SK-N-SH (cell line): ENCODE data around the gene ZNF609. TPM values are rescaled to one million over a fixed set of nuclear protein-coding genes. Genes with fewer than 3 reads are reported as not detected.

Source experiments
- CTCF ChIA-PET: fragments of 300-600, 350-600 bp; formaldehyde crosslinking; extraction: SDS; loops from one replicate; lab custom pipeline; 2021; lab: Yijun Ruan, JAX
- POLR2A ChIA-PET: fragments of 350-600 bp; sonication (Branson Sonifier 250); formaldehyde crosslinking; extraction: SDS; loops from one replicate; lab custom pipeline; 2020; ENCODE audit warnings: antibody characterized with exemption, inconsistent platforms; lab: Yijun Ruan, JAX
- DNase-seq: peaks from one replicate; pipeline ENCODE4 v3.0.0; 2012
- H2AFZ ChIP-seq: fragments of 200-600 bp; sonication (generic); 2 replicates; pipeline ENCODE4 v1.8.1; 2016; ENCODE audit warnings: antibody characterized with exemption, mild to moderate bottlenecking, low read depth
- H3F3A ChIP-seq: fragments of 200-600 bp; sonication (generic); replicated peaks from 2 replicates; pipeline ENCODE3; 2016; ENCODE audit warnings: antibody characterized with exemption, mild to moderate bottlenecking; ENCODE audit not compliant: insufficient read depth
- H3K27ac ChIP-seq, 2 experiments: fragments of 200-500 bp in 1 of 2; fragments of 200-600 bp in 1 of 2; sonication (Bioruptor generic) in 1 of 2; sonication (generic), shearing (Covaris generic) in 1 of 2; 2 replicates each; pipeline versions ENCODE4 v1.5.1 to v1.6.1; 2014 to 2016; ENCODE audit warnings: low read depth in 2 of 2, inconsistent platforms in 1 of 2, low read length in 1 of 2, mild to moderate bottlenecking in 1 of 2, mixed read lengths in 1 of 2
- H3K27me3 ChIP-seq: fragments of 200-600 bp; sonication (generic), shearing (Covaris generic); 2 replicates; pipeline ENCODE4 v1.6.1; 2016; ENCODE audit warnings: mixed run types; ENCODE audit not compliant: insufficient read depth
- H3K36me3 ChIP-seq, 2 experiments: fragments of 200-500 bp in 1 of 2; fragments of 200-600 bp in 1 of 2; sonication (Bioruptor generic) in 1 of 2; sonication (generic) in 1 of 2; replicated peaks in 1 of 2; 2 replicates each; pipeline versions ENCODE3 to v1.5.1; 2014 to 2016; ENCODE audit warnings: low read length in 1 of 2, mild to moderate bottlenecking in 1 of 2; ENCODE audit not compliant: insufficient read depth in 2 of 2, control insufficient read depth in 1 of 2
- H3K4me1 ChIP-seq, 2 experiments: fragments of 200-500 bp in 1 of 2; fragments of 200-600 bp in 1 of 2; sonication (Bioruptor generic) in 1 of 2; sonication (generic), shearing (Covaris generic) in 1 of 2; 2 replicates each; pipeline versions ENCODE4 v1.5.1 to v1.6.1; 2014 to 2016; ENCODE audit warnings: low read depth in 1 of 2, low read length in 1 of 2, mixed run types in 1 of 2; ENCODE audit not compliant: insufficient read depth in 2 of 2, control insufficient read depth in 1 of 2
- H3K4me2 ChIP-seq: fragments of 200-600 bp; sonication (generic), shearing (Covaris generic); 2 replicates; pipeline ENCODE4 v1.6.1; 2017; ENCODE audit warnings: mixed run types
- H3K4me3 ChIP-seq, 2 experiments: fragments of 200-500 bp in 1 of 2; fragments of 200-600 bp in 1 of 2; sonication (Bioruptor generic) in 1 of 2; sonication (generic), shearing (Covaris generic) in 1 of 2; 2 replicates each; pipeline versions ENCODE4 v1.5.1 to v1.8.1; 2014 to 2016; ENCODE audit warnings: low read depth in 2 of 2, inconsistent platforms in 1 of 2, low read length in 1 of 2, mild to moderate bottlenecking in 1 of 2, mixed read lengths in 1 of 2, moderate library complexity in 1 of 2
- H3K79me2 ChIP-seq: fragments of 200-600 bp; sonication (generic); 2 replicates; pipeline ENCODE4 v1.8.1; 2017; ENCODE audit warnings: mild to moderate bottlenecking; ENCODE audit not compliant: insufficient read depth
- H3K9ac ChIP-seq: fragments of 200-600 bp; sonication (generic); 2 replicates; pipeline ENCODE4 v1.6.1; 2017; ENCODE audit warnings: mixed run types
- H3K9me2 ChIP-seq: fragments of 200-600 bp; sonication (generic); 2 replicates; pipeline ENCODE4 v1.6.1; 2017; ENCODE audit warnings: mixed run types
- H3K9me3 ChIP-seq: fragments of 200-600 bp; sonication (generic); 2 replicates; pipeline ENCODE4 v1.6.1; 2017; ENCODE audit warnings: mixed run types, mild to moderate bottlenecking, moderate library complexity
- H4K20me1 ChIP-seq: fragments of 200-600 bp; sonication (generic); 2 replicates; pipeline ENCODE4 v1.6.1; 2017; ENCODE audit warnings: mild to moderate bottlenecking, mixed run types; ENCODE audit not compliant: insufficient read depth
- EZH2phosphoT487 ChIP-seq: fragments of 200-600 bp; sonication (generic); IDR thresholded peaks from 2 replicates; pipeline ENCODE4 v1.6.1; 2017; ENCODE audit warnings: low read depth, mixed run types, mild to moderate bottlenecking, antibody characterized with exemption, moderate library complexity, borderline replicate concordance
- FOSL2 ChIP-seq: IDR thresholded peaks from 2 replicates; pipeline ENCODE4 v1.4.0; 2012; ENCODE audit warnings: low read depth, mild to moderate bottlenecking, moderate library complexity, borderline replicate concordance
- FOXJ3 ChIP-seq: sonication (generic); formaldehyde crosslinking; IDR thresholded peaks from 2 replicates; pipeline ENCODE4 v1.5.1; 2020; ENCODE audit warnings: mild to moderate bottlenecking, missing genetic modification reagents
- GABPA ChIP-seq: IDR thresholded peaks from 2 replicates; pipeline ENCODE4 v1.4.0; 2012; ENCODE audit warnings: low read depth, mild to moderate bottlenecking
- GATA2 ChIP-seq: sonication (generic); formaldehyde crosslinking; IDR thresholded peaks from 2 replicates; pipeline ENCODE4 v1.5.0; 2020; ENCODE audit warnings: mild to moderate bottlenecking, missing genetic modification reagents
- IRF3 ChIP-seq: fragments of 150-350 bp; IDR thresholded peaks from 2 replicates; pipeline ENCODE4 v1.6.1; 2016; ENCODE audit warnings: mild to moderate bottlenecking, low read depth, low read length
- JUND ChIP-seq: IDR thresholded peaks from 2 replicates; pipeline ENCODE4 v1.4.0; 2012
- MEF2A ChIP-seq: IDR thresholded peaks from 2 replicates; pipeline ENCODE4 v1.4.0; 2012; ENCODE audit warnings: low read depth, borderline replicate concordance
- MXI1 ChIP-seq: IDR thresholded peaks from 2 replicates; pipeline ENCODE4 v1.6.1; 2012; ENCODE audit warnings: mild to moderate bottlenecking, low read depth, low read length, improper control_type of control experiment
- NRF1 ChIP-seq: IDR thresholded peaks from 2 replicates; pipeline ENCODE4 v1.6.1; 2012; ENCODE audit warnings: low read depth, mild to moderate bottlenecking, low read length
- POLR2AphosphoS5 ChIP-seq: IDR thresholded peaks from 2 replicates; pipeline ENCODE4 v1.6.1; 2012; ENCODE audit warnings: low read depth, low read length
- REST ChIP-seq: IDR thresholded peaks from 2 replicates; pipeline ENCODE4 v1.6.1; 2012; ENCODE audit warnings: mild to moderate bottlenecking, low read depth, low read length, moderate library complexity
- RXRA ChIP-seq: IDR thresholded peaks from 2 replicates; pipeline ENCODE4 v1.4.0; 2012; ENCODE audit warnings: low read depth, mild to moderate bottlenecking, borderline replicate concordance
- SIN3A ChIP-seq: IDR thresholded peaks from 2 replicates; pipeline ENCODE4 v1.6.1; 2012; ENCODE audit warnings: low read depth, mild to moderate bottlenecking, low read length, moderate library complexity, borderline replicate concordance
- TAF1 ChIP-seq: IDR thresholded peaks from 2 replicates; pipeline ENCODE4 v1.6.1; 2012; ENCODE audit warnings: low read depth, mild to moderate bottlenecking, low read length, moderate library complexity, borderline replicate concordance
- USF2 ChIP-seq: fragments of 150-350 bp; IDR thresholded peaks from 2 replicates; pipeline ENCODE4 v1.6.1; 2017; ENCODE audit warnings: antibody characterized with exemption, low read length, low read depth, borderline replicate concordance
- YY1 ChIP-seq: IDR thresholded peaks from 2 replicates; pipeline ENCODE4 v1.4.0; 2012; ENCODE audit warnings: low read depth, mild to moderate bottlenecking
- WGBS: methylation state at CpG from one replicate; pipeline ENCODE4 v1.1.6; 2017; ENCODE audit warnings: low lambda C conversion rate; 5-methylcytosine and 5-hydroxymethylcytosine counted together
- polyA plus RNA-seq, 3 experiments: library from polyadenylated mRNA; depleted of rRNA; stranded (reverse); fragments of >200 nt; gene quantifications; 2 replicates each; pipeline ENCODE4 v1.2.3, GENCODE V29; 2012

ZNF609 gene
- polyA plus RNA-seq, 1 of the 3 experiments (the other 2 are of a cell fraction) = 12.6 TPM

- peak overlapping the region in 1 of 2 experiments; percentile 9; a peak in 1 of 4 replicates for H3K27ac ChIP-seq
- peaks cover 27% of the 10 kb centered on the region for H4K20me1 ChIP-seq
- ChIA-PET POLR2A (no interaction called here), CTCF (interaction anchor here (0.6 to 24.7 kb wide), 11 partner anchors 8 to 480 kb away, joined by 3 to 513 read pairs (median 5); no protein-coding TSS in a partner anchor)
- H3K9me2 ChIP-seq = no peaks in the 10 kb centered on the region
- H3K4me1 ChIP-seq = peaks cover 0 to 40% of the 10 kb centered on the region in 2 experiments; a peak in 1 of 4 replicates
- H3K27me3 ChIP-seq = no peaks in the 10 kb centered on the region
- H3K9me3 ChIP-seq = no peaks in the 10 kb centered on the region
- H3K4me3 ChIP-seq = no peak overlapping the region
- peaks cover 62 to 64% of the 10 kb centered on the region in 2 experiments for H3K36me3 ChIP-seq
- peaks cover 21% of the 10 kb centered on the region for H3F3A ChIP-seq
- no peak overlapping the region for H3K9ac ChIP-seq
- DNase-seq = no peak
- peaks cover 37% of the 10 kb centered on the region for H3K79me2 ChIP-seq
- H2AFZ ChIP-seq = no peak overlapping the region
- WGBS = 71% methylated on average over 3 of the region's 3 CpGs
- TF ChIP-seq USF2 (no peak), GATA2 (CRISPR knock-in tag) (no peak), EZH2phosphoT487 (no peak), TAF1 (no peak), REST (no peak), JUND (no peak), YY1 (no peak), GABPA (no peak), NRF1 (no peak), FOXJ3 (CRISPR knock-in tag) (no peak), FOSL2 (no peak), MEF2A (no peak), POLR2AphosphoS5 (no peak), MXI1 (no peak), SIN3A (no peak), RXRA (no peak), IRF3 (no peak)
- no peak overlapping the region for H3K4me2 ChIP-seq
These were observed 229.6 kb downstream of the ZNF609 start for GRCh38 chr15:64690008-64690407.
